Muscle of leg (tissue), 11 donors: ENCODE measurements around the gene TGFBRAP1. TPM values are rescaled to one million over a fixed set of nuclear protein-coding genes. Genes with fewer than 3 reads are reported as not detected.

Experiments used
- DNase-seq: peaks from one replicate; pipeline ENCODE4 v3.0.0; 2013
- H3K27ac ChIP-seq: one replicate; pipeline ENCODE4 v1.5.1; 2013; ENCODE audit warnings: mild to moderate bottlenecking, low read length, control low read depth
- H3K27me3 ChIP-seq: one replicate; pipeline ENCODE4 v1.6.1; 2013; ENCODE audit warnings: low read length; ENCODE audit not compliant: control insufficient read depth, insufficient read depth
- H3K36me3 ChIP-seq: one replicate; pipeline ENCODE4 v1.6.1; 2013; ENCODE audit warnings: low read length; ENCODE audit not compliant: control insufficient read depth, insufficient read depth
- H3K4me1 ChIP-seq: one replicate; pipeline ENCODE4 v1.6.1; 2013; ENCODE audit warnings: low read length; ENCODE audit not compliant: control insufficient read depth, insufficient read depth
- H3K4me3 ChIP-seq: one replicate; pipeline ENCODE4 v1.5.1; 2013; ENCODE audit warnings: low read length, control low read depth
- H3K9me3 ChIP-seq: replicated peaks from 2 replicates; pipeline ENCODE4 v1.6.1; 2013; ENCODE audit warnings: low read depth, low read length; ENCODE audit not compliant: control insufficient read depth
- WGBS: methylation state at CpG from one replicate; pipeline ENCODE4 v1.1.5; 2013; ENCODE audit warnings: missing lambda C conversion rate; ENCODE audit not compliant: insufficient coverage; 5-methylcytosine and 5-hydroxymethylcytosine counted together
- polyA plus RNA-seq, 8 donors: library from polyadenylated mRNA; unstranded; fragments of 120-200 nt; gene quantifications; one replicate each; pipeline versions ENCODE4 v1.2.1 to v1.2.3, GENCODE V29; 2013; ENCODE audit warnings: inconsistent platforms in 1 of 8, low replicate concordance in 1 of 8; ENCODE audit not compliant: insufficient read length in 8 of 8, insufficient read depth in 1 of 8
- total RNA-seq: library from RNA; stranded (reverse); fragments of 120-200 nt; gene quantifications from one replicate; pipeline ENCODE4 v1.2.4, GENCODE V29; 2013

The TGFBRAP1 gene
- total and polyA plus RNA-seq, 9 donors, result 7.1 to 10.5 (median 8.5) TPM

GRCh38 chr2:105224444-105224843 is 105.1 kb downstream of the TGFBRAP1 start:
- Histone ChIP-seq H3K36me3 (no peaks in the 10 kb centered on the region), H3K4me1 (no peaks in the 10 kb centered on the region), H3K27ac (no peak overlapping the region), H3K27me3 (no peaks in the 10 kb centered on the region), H3K4me3 (no peak overlapping the region), H3K9me3 (no peaks in the 10 kb centered on the region)
- WGBS, result 69% methylated on average over 8 of the region's 9 CpGs
- no peak for DNase-seq

DNA sequence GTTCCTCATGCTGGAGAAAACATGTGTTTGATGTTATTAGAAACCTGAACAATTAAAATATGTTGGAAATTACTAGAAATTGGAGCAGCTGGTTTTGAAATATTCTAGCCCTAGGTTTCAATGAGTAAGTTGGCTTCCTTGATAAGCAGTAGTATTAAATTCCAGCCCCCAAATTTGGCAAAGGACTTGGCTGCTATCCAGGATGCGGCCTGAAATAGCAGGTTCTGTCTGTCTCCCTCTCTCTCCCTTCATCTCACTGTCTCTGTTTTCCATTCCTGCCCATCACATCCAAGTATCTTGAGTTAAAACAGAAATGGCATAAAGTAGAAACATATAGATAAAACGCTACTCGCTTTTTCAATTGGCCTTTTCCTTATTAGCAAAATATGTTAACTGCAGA is 108.9 kb downstream of the TGFBRAP1 start:
- no peak for DNase-seq
- H3K27ac ChIP-seq, result no peak overlapping the region
- no CpG with 5 or more reads among the region's 3 CpGs for WGBS
- no peak overlapping the region for H3K4me3 ChIP-seq
- H3K27me3 ChIP-seq, result no peaks in the 10 kb centered on the region
- no peaks in the 10 kb centered on the region for H3K4me1 ChIP-seq
- H3K36me3 ChIP-seq, result no peaks in the 10 kb centered on the region
- H3K9me3 ChIP-seq, result no peaks in the 10 kb centered on the region

DNA sequence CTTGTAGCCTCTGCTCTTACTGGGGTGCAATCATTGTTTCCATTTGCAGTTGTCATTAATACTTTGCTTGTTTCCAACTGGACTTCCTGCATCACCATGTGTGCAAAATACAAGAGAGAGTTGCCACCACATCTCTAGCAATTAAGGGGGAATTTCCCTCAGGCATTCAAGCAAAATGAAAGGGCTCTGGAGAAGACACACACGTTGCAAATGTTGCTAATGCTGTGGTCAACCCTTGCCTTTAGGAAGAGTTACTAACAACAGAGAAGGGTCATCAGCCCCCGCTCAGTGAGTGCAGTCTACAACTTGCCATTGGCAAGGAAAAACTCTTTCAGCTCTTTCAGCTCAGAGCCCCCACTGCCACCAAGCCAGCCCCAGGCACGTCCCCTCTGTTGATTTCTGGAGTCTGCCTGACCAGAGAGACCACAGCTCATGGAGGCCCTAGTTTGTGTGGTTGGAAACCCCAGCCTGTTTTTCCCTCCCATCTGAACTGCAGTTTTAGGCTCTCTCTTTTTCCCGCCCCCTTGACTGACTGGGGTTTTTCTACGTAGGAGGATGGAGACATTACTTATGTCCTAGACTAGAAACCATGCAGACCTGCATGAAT is 113.8 kb downstream of the TGFBRAP1 start:
- no peak for DNase-seq
- H3K4me1 ChIP-seq, result no peaks in the 10 kb centered on the region
- no peak overlapping the region for H3K4me3 ChIP-seq
- H3K36me3 ChIP-seq, result no peaks in the 10 kb centered on the region
- 72% methylated on average over 2 of the region's 5 CpGs for WGBS
- no peaks in the 10 kb centered on the region for H3K27me3 ChIP-seq
- no peaks in the 10 kb centered on the region for H3K9me3 ChIP-seq
- no peak overlapping the region for H3K27ac ChIP-seq

Other genes with a start within 250 kb of the TGFBRAP1 start
- gene GPR45, start 88.0 kb downstream of the TGFBRAP1 start, total RNA-seq, result not detected
- gene GPR45, start 88.0 kb downstream of the TGFBRAP1 start, polyA plus RNA-seq, result under 1 TPM in 1 of 8 donors, not detected in 7; 0.13 TPM
- 14.9 TPM for gene C2orf49, start 7.8 kb upstream of the TGFBRAP1 start, total RNA-seq
- 10 to 100 TPM; 11.9 to 19.0 (median 15.0) TPM for gene C2orf49, start 7.8 kb upstream of the TGFBRAP1 start, polyA plus RNA-seq
- gene FHL2, start 69.3 kb upstream of the TGFBRAP1 start, total RNA-seq, result 27.5 TPM
- gene FHL2, start 69.3 kb upstream of the TGFBRAP1 start, polyA plus RNA-seq, result 10 to 100 TPM; 31.2 to 63.5 (median 42.9) TPM